MCF 10A (cell line): ENCODE results near the gene ASAP3. TPM values are rescaled to one million over a fixed set of nuclear protein-coding genes. Genes with fewer than 3 reads are reported as not detected.

Experiments used
- BruUV-seq: library from RNA; stranded (reverse); fragments of 400-500 nt; replicated peaks from 2 replicates; lab custom pipeline; 2021; lab: Mats Ljungman, UMichigan
- CTCF ChIA-PET: fragments of 300-600 bp; sonication (Branson Sonifier 250); formaldehyde crosslinking; extraction: SDS; loops from one replicate; lab custom pipeline; 2021; ENCODE audit warnings: antibody characterized with exemption, inconsistent platforms; lab: Yijun Ruan, JAX
- POLR2A ChIA-PET: fragments of 300-600, 350-650 bp; sonication (Branson Sonifier 250); formaldehyde crosslinking; extraction: SDS; loops from one replicate; lab custom pipeline; 2020; ENCODE audit warnings: antibody characterized with exemption, inconsistent platforms; lab: Yijun Ruan, JAX
- DNase-seq: peaks from one replicate; pipeline ENCODE4 v3.0.0-alpha.2; 2018; ENCODE audit not compliant: unreplicated experiment
- H3K27ac Mint-ChIP-seq: one replicate; pipeline ENCODE4 v1.8.0; 2022; ENCODE audit warnings: mild to moderate bottlenecking, low read depth, mixed read lengths; ENCODE audit not compliant: unreplicated experiment
- H3K27me3 Mint-ChIP-seq: one replicate; pipeline ENCODE4 v1.8.0; 2022; ENCODE audit warnings: mixed read lengths; ENCODE audit not compliant: insufficient read depth, unreplicated experiment
- H3K36me3 Mint-ChIP-seq: one replicate; pipeline ENCODE4 v1.8.0; 2022; ENCODE audit warnings: mild to moderate bottlenecking, moderate library complexity, mixed read lengths; ENCODE audit not compliant: insufficient read depth, unreplicated experiment
- H3K4me1 Mint-ChIP-seq: one replicate; pipeline ENCODE4 v1.8.0; 2022; ENCODE audit warnings: mixed read lengths; ENCODE audit not compliant: insufficient read depth, unreplicated experiment
- H3K4me3 Mint-ChIP-seq: one replicate; pipeline ENCODE4 v1.8.0; 2022; ENCODE audit warnings: mild to moderate bottlenecking, moderate library complexity, mixed read lengths; ENCODE audit not compliant: unreplicated experiment
- H3K9me3 Mint-ChIP-seq: one replicate; pipeline ENCODE4 v1.8.0; 2022; ENCODE audit warnings: mixed read lengths; ENCODE audit not compliant: unreplicated experiment
- CTCF ChIP-seq: fragments of 200-600 bp; IDR thresholded peaks from one replicate; pipeline ENCODE4 v1.8.0; 2022; ENCODE audit warnings: antibody characterized with exemption, mild to moderate bottlenecking; ENCODE audit not compliant: unreplicated experiment
- intact Hi-C: fragments of 100-400 bp; cut with micrococcal nuclease; formaldehyde crosslinking; loops from 2 replicates; pipeline ENCODE4 v1.14.1; 2022
- total RNA-seq: library from RNA; stranded (reverse); gene quantifications from 2 replicates; pipeline ENCODE4 v1.2.3, GENCODE V29; 2022

ASAP3 gene
- total RNA-seq, 1 experiment from 2014 or later: 11.1 TPM

GRCh38 chr1:23524163-23524562 lies 40.2 kb upstream of the ASAP3 start:
- POLR2A ChIA-PET: interaction anchor here (0.6 to 1.4 kb wide), 3 partner anchors 16 to 104 kb away, joined by 3 to 7 read pairs (median 3); no protein-coding TSS in a partner anchor
- H3K27me3 Mint-ChIP-seq: no peaks in the 10 kb centered on the region
- no peak overlapping the region for H3K27ac Mint-ChIP-seq
- H3K9me3 Mint-ChIP-seq: no peaks in the 10 kb centered on the region
- intact Hi-C loops: no loop called here
- no peak for DNase-seq
- peaks cover 12% of the 10 kb centered on the region for H3K4me1 Mint-ChIP-seq
- no TSS peak for BruUV-seq
- H3K36me3 Mint-ChIP-seq: peaks cover 6% of the 10 kb centered on the region
- CTCF ChIA-PET: interaction anchor here (0.5 to 4.1 kb wide), 2 partner anchors 27 to 39 kb away, joined by 3 to 39 read pairs; no protein-coding TSS in a partner anchor
- H3K4me3 Mint-ChIP-seq: no peak overlapping the region
- TF ChIP-seq CTCF: no peak

- DNase-seq: no peak
- no peak overlapping the region for H3K27ac Mint-ChIP-seq
- intact Hi-C loops: no loop called here
- no peak overlapping the region for H3K4me3 Mint-ChIP-seq
- H3K4me1 Mint-ChIP-seq: no peaks in the 10 kb centered on the region
- POLR2A ChIA-PET: interaction anchor here (0.6 kb wide), 1 partner anchor 32 kb away, joined by 4 read pairs; no protein-coding TSS in a partner anchor
- peaks cover 4% of the 10 kb centered on the region for H3K36me3 Mint-ChIP-seq
- BruUV-seq: no TSS peak
- H3K27me3 Mint-ChIP-seq: no peaks in the 10 kb centered on the region
- CTCF ChIA-PET: interaction anchor here (1.0 to 2.4 kb wide), 3 partner anchors 17 to 26 kb away, joined by 3 to 19 read pairs (median 4); no protein-coding TSS in a partner anchor
- no peaks in the 10 kb centered on the region for H3K9me3 Mint-ChIP-seq
- TF ChIP-seq CTCF: no peak
These were observed 38.4 kb upstream of the ASAP3 start for GRCh38 chr1:23522244-23522982.

- TF ChIP-seq CTCF: no peak
- ChIA-PET CTCF (interaction anchor here (1.0 to 2.4 kb wide), 3 partner anchors 18 to 25 kb away, joined by 3 to 19 read pairs (median 4); no protein-coding TSS in a partner anchor), POLR2A (no interaction called here)
- H3K9me3 Mint-ChIP-seq: no peaks in the 10 kb centered on the region
- DNase-seq: no peak
- intact Hi-C loops: no loop called here
- no peak overlapping the region for H3K4me3 Mint-ChIP-seq
- H3K4me1 Mint-ChIP-seq: no peaks in the 10 kb centered on the region
- H3K36me3 Mint-ChIP-seq: peaks cover 4% of the 10 kb centered on the region
- no peaks in the 10 kb centered on the region for H3K27me3 Mint-ChIP-seq
- BruUV-seq: no TSS peak
- H3K27ac Mint-ChIP-seq: no peak overlapping the region
These were observed 37.6 kb upstream of the ASAP3 start for GRCh38 chr1:23521588-23521987.

- POLR2A ChIA-PET: no interaction called here
- Mint-ChIP-seq H3K4me3 (no peak overlapping the region), H3K9me3 (no peaks in the 10 kb centered on the region), H3K36me3 (peaks cover 11% of the 10 kb centered on the region), H3K4me1 (no peaks in the 10 kb centered on the region), H3K27ac (no peak overlapping the region), H3K27me3 (no peaks in the 10 kb centered on the region)
- no TSS peak for BruUV-seq
- intact Hi-C loops: no loop called here
- no peak for TF ChIP-seq CTCF
- no peak for DNase-seq
- CTCF ChIA-PET: interaction anchor here (0.7 to 1.2 kb wide), 3 partner anchors 11 to 22 kb away, joined by 3 to 4 read pairs (median 3); no protein-coding TSS in a partner anchor
These were observed 33.6 kb upstream of the ASAP3 start for GRCh38 chr1:23517581-23517980.
